H1 (cell line): Measurements from ENCODE around the gene COLQ. TPM values are rescaled to one million over a fixed set of nuclear protein-coding genes. Genes with fewer than 3 reads are reported as not detected.
A peak's percentile ranks its signal among the peaks of the same experiment; 100 is the strongest.

Experiments used
- CTCF ChIA-PET: fragments of 300-600 bp; sonication (Branson Sonifier 250); formaldehyde crosslinking; loops from one replicate; lab custom pipeline; 2021; ENCODE audit not compliant: partially characterized antibody; lab: Charles Lee
- POLR2A ChIA-PET: fragments of 300-600 bp; sonication (Branson Sonifier 250); formaldehyde crosslinking; loops from one replicate; lab custom pipeline; 2021; ENCODE audit warnings: inconsistent platforms; ENCODE audit not compliant: partially characterized antibody; lab: Charles Lee
- DNase-seq, 2 experiments: peaks; one replicate each; pipeline versions ENCODE4 v3.0.0 to v3.0.0-alpha.2; 2010 to 2022; ENCODE audit warnings: low spot score in 2 of 2, low read depth in 1 of 2, mixed read lengths in 1 of 2
- FAIRE-seq: peaks from 2 replicates; lab custom pipeline; 2011; peaks lifted over from hg19 to GRCh38; lab: Jason Lieb, UNC
- H2AFZ ChIP-seq: 2 replicates; pipeline ENCODE4 v1.8.1; 2012; ENCODE audit warnings: low read length, inconsistent platforms
- H2AK5ac ChIP-seq: 2 replicates; pipeline ENCODE4 v1.6.1; 2013; ENCODE audit warnings: low read depth, low read length
- H2BK120ac ChIP-seq: replicated peaks from 2 replicates; pipeline ENCODE3; 2013; ENCODE audit warnings: low read depth, low read length, inconsistent platforms
- H2BK12ac ChIP-seq: 2 replicates; pipeline ENCODE4 v1.6.1; 2013; ENCODE audit warnings: low read depth, low read length
- H2BK15ac ChIP-seq: 2 replicates; pipeline ENCODE4 v1.6.1; 2013; ENCODE audit warnings: low read length
- H2BK20ac ChIP-seq: 2 replicates; pipeline ENCODE4 v1.6.1; 2013; ENCODE audit warnings: low read length
- H2BK5ac ChIP-seq: 2 replicates; pipeline ENCODE4 v1.6.1; 2013; ENCODE audit warnings: low read depth, low read length
- H3K14ac ChIP-seq: 2 replicates; pipeline ENCODE4 v1.6.1; 2013; ENCODE audit warnings: inconsistent platforms; ENCODE audit not compliant: insufficient read length
- H3K18ac ChIP-seq: 2 replicates; pipeline ENCODE4 v1.6.1; 2013; ENCODE audit warnings: low read length; ENCODE audit errors: extremely low read depth
- H3K23ac ChIP-seq: 2 replicates; pipeline ENCODE4 v1.6.1; 2013; ENCODE audit warnings: inconsistent platforms; ENCODE audit not compliant: insufficient read length
- H3K23me2 ChIP-seq: 2 replicates; pipeline ENCODE4 v1.6.1; 2013; ENCODE audit warnings: low read depth, low read length
- H3K27ac ChIP-seq: 2 replicates; pipeline ENCODE4 v1.6.1; 2011; ENCODE audit warnings: low read depth, low read length, inconsistent platforms
- H3K27me3 ChIP-seq, 4 experiments: replicated peaks in 1 of 4; 1 replicate in 1 of 4; 2 replicates in 3 of 4; pipeline versions ENCODE4 v1.6.1 to v1.8.1; 2011 to 2013; ENCODE audit warnings: low read length in 3 of 4, mild to moderate bottlenecking in 3 of 4, inconsistent platforms in 2 of 4, mixed read lengths in 2 of 4, moderate library complexity in 1 of 4; ENCODE audit not compliant: control insufficient read depth in 3 of 4, insufficient read depth in 3 of 4; ENCODE audit errors: extremely low read depth in 1 of 4
- H3K36me3 ChIP-seq, 4 experiments: 2 replicates each; pipeline versions ENCODE4 v1.6.1 to v1.8.1; 2011 to 2013; ENCODE audit warnings: mild to moderate bottlenecking in 4 of 4, low read length in 3 of 4, moderate library complexity in 2 of 4, control low read depth in 1 of 4, inconsistent platforms in 1 of 4; ENCODE audit not compliant: insufficient read depth in 4 of 4, control insufficient read depth in 2 of 4
- H3K4ac ChIP-seq: replicated peaks from 2 replicates; pipeline ENCODE3; 2013; ENCODE audit warnings: low read length, low read depth, mixed read lengths, inconsistent platforms; ENCODE audit not compliant: insufficient read length
- H3K4me1 ChIP-seq, 4 experiments: replicated peaks in 1 of 4; 1 replicate in 1 of 4; 2 replicates in 3 of 4; pipeline versions ENCODE4 v1.6.1 to v1.8.1; 2011 to 2013; ENCODE audit warnings: low read length in 3 of 4, inconsistent platforms in 2 of 4, mixed read lengths in 1 of 4; ENCODE audit not compliant: insufficient read depth in 4 of 4, control insufficient read depth in 3 of 4
- H3K4me2 ChIP-seq, 2 experiments: 2 replicates each; pipeline versions ENCODE4 v1.6.1 to v1.8.1; 2011 to 2013; ENCODE audit warnings: low read depth in 2 of 2, low read length in 2 of 2, control low read depth in 1 of 2, inconsistent platforms in 1 of 2, mild to moderate bottlenecking in 1 of 2; ENCODE audit not compliant: insufficient read depth in 1 of 2
- H3K4me3 ChIP-seq, 4 experiments: fragments of 200-600, 300-600 bp in 1 of 4; sonication (generic), shearing (Covaris generic), sonication (Bioruptor Twin) in 1 of 4; 2 replicates each; pipeline versions ENCODE4 v1.5.1 to v1.8.1; 2011 to 2016; ENCODE audit warnings: low read length in 4 of 4, low read depth in 3 of 4, control low read depth in 2 of 4, inconsistent platforms in 2 of 4, mild to moderate bottlenecking in 2 of 4, mixed read lengths in 1 of 4, moderate library complexity in 1 of 4; ENCODE audit not compliant: insufficient read depth in 2 of 4; ENCODE audit errors: extremely low read depth in 1 of 4
- H3K56ac ChIP-seq: replicated peaks from 2 replicates; pipeline ENCODE3; 2013; ENCODE audit warnings: low read depth, mild to moderate bottlenecking, mixed read lengths, low read length, inconsistent platforms; ENCODE audit not compliant: insufficient read length
- H3K79me1 ChIP-seq: 2 replicates; pipeline ENCODE4 v1.6.1; 2013; ENCODE audit warnings: low read depth, low read length, control low read depth
- H3K79me2 ChIP-seq, 2 experiments: 2 replicates each; pipeline versions ENCODE4 v1.6.1 to v1.8.1; 2012 to 2013; ENCODE audit warnings: low read length in 2 of 2, mild to moderate bottlenecking in 2 of 2, inconsistent platforms in 1 of 2; ENCODE audit not compliant: insufficient read depth in 2 of 2, control insufficient read depth in 1 of 2
- H3K9ac ChIP-seq, 4 experiments: replicated peaks in 1 of 4; 1 replicate in 1 of 4; 2 replicates in 3 of 4; pipeline versions ENCODE4 v1.6.1 to v1.8.1; 2011 to 2013; ENCODE audit warnings: low read depth in 3 of 4, low read length in 3 of 4, control low read depth in 2 of 4, mild to moderate bottlenecking in 2 of 4, moderate library complexity in 2 of 4, inconsistent platforms in 1 of 4; ENCODE audit errors: extremely low read depth in 1 of 4
- H3K9me3 ChIP-seq, 2 experiments: 2 replicates each; pipeline versions ENCODE4 v1.6.1 to v1.8.1; 2012 to 2013; ENCODE audit warnings: mild to moderate bottlenecking in 2 of 2, moderate library complexity in 2 of 2, control low read depth in 1 of 2, inconsistent platforms in 1 of 2, low read depth in 1 of 2, low read length in 1 of 2, mixed read lengths in 1 of 2; ENCODE audit not compliant: insufficient read depth in 2 of 2
- H4K20me1 ChIP-seq, 2 experiments: replicated peaks in 1 of 2; 2 replicates each; pipeline versions ENCODE3 to v1.8.1; 2011 to 2013; ENCODE audit warnings: inconsistent platforms in 2 of 2, low read length in 2 of 2, mild to moderate bottlenecking in 1 of 2; ENCODE audit not compliant: insufficient read depth in 2 of 2, control insufficient read depth in 1 of 2
- H4K5ac ChIP-seq: 2 replicates; pipeline ENCODE4 v1.6.1; 2013; ENCODE audit warnings: low read length, low read depth, mixed read lengths, inconsistent platforms; ENCODE audit not compliant: insufficient read length
- H4K8ac ChIP-seq: 2 replicates; pipeline ENCODE4 v1.8.0; 2013; ENCODE audit warnings: mild to moderate bottlenecking, moderate library complexity, low read length, inconsistent platforms; ENCODE audit not compliant: insufficient read depth; ENCODE audit errors: extremely low read depth
- H4K91ac ChIP-seq: replicated peaks from 2 replicates; pipeline ENCODE3; 2013; ENCODE audit warnings: low read length, mixed read lengths, inconsistent platforms; ENCODE audit not compliant: insufficient read length
- ASH2L ChIP-seq: fragments of 200-600, 300-600 bp; sonication (generic); IDR thresholded peaks from one replicate; pipeline ENCODE4 v1.7.1; 2017; ENCODE audit warnings: low read length
- TAF1 ChIP-seq: IDR thresholded peaks from 2 replicates; pipeline ENCODE4 v1.6.1; 2011; ENCODE audit warnings: mild to moderate bottlenecking, low read depth, low read length
- WGBS, 2 experiments: shearing (Covaris generic) in 1 of 2; methylation state at CpG; one replicate each; pipeline versions ENCODE4 v1.1.6 to v1.1.7; 2013 to 2015; ENCODE audit warnings: low lambda C conversion rate in 2 of 2, mixed read lengths in 2 of 2, inconsistent platforms in 1 of 2, low coverage in 1 of 2, missing lambda C conversion rate in 1 of 2; ENCODE audit not compliant: insufficient replicate concordance in 2 of 2, insufficient coverage in 1 of 2, insufficient read length in 1 of 2; ENCODE audit errors: extremely low coverage in 1 of 2, missing lambda C conversion rate in 1 of 2; 5-methylcytosine and 5-hydroxymethylcytosine counted together
- long read RNA-seq, 2 experiments: library from RNA in 1 of 2; library from capped mRNA in 1 of 2; stranded (forward); transcript quantifications; one replicate each; pipeline ENCODE4 v2.0.0, GENCODE V29; 2021; ENCODE audit warnings: inconsistent platforms in 1 of 2
- polyA minus RNA-seq, 3 experiments: library from RNA; depleted of rRNA, polyadenylated mRNA; stranded (reverse); fragments of >200 nt; gene quantifications; 1 replicate in 2 of 3; 2 replicates in 1 of 3; pipeline ENCODE4 v1.2.3, GENCODE V29; 2011
- polyA plus RNA-seq, 7 experiments: library from polyadenylated mRNA; depleted of rRNA in 3 of 7; stranded (reverse) in 5 of 7; unstranded in 2 of 7; fragments of >200 nt in 5 of 7; fragments of 200-250 nt in 2 of 7; gene quantifications; 1 replicate in 5 of 7; 2 replicates in 1 of 7; 4 replicates in 1 of 7; pipeline versions ENCODE4 v1.2.1 to v1.2.3, GENCODE V29; 2011 to 2013; ENCODE audit warnings: missing spikeins in 2 of 7, mixed read lengths in 2 of 7
- total RNA-seq: library from RNA; stranded (reverse); fragmentation: NEBNext Ultra II Directional; extraction: Animal tissue kit (Norgen Biotek cat#: 25700); gene quantifications from 2 replicates; pipeline ENCODE4 v1.2.1, GENCODE V29; 2021

COLQ gene
- total RNA-seq (0.99 and 1.9 TPM in 2 replicates), polyA plus RNA-seq (2011; rRNA removed) (1.5 and 2.3 TPM in 2 replicates), polyA minus RNA-seq (2011; rRNA and poly(A)+ RNA removed) (0.95 and 2.6 TPM in 2 replicates)
- polyA plus RNA-seq (2011; cell fraction: cytosol; rRNA removed), result 2.4 TPM
- 17.2 TPM for polyA plus RNA-seq (2011; cell fraction: nucleus; rRNA removed)
- 1.3 to 1.7 TPM (median 1.5 TPM) in 4 replicates for polyA plus RNA-seq (2012, experiment 1 of 2)
- polyA plus RNA-seq (2012, experiment 2 of 2), result 0.22 TPM
- polyA plus RNA-seq (2013, experiment 1 of 2), result 1.1 TPM
- polyA plus RNA-seq (2013, experiment 2 of 2), result 1.1 TPM
- polyA minus RNA-seq (2011; cell fraction: cytosol; rRNA and poly(A)+ RNA removed), result 1.3 TPM
- polyA minus RNA-seq (2011; cell fraction: nucleus; rRNA and poly(A)+ RNA removed), result 2.8 TPM
- long read RNA-seq, experiment 1, result 0 reads
- long read RNA-seq, experiment 2, result 0 reads

DNA sequence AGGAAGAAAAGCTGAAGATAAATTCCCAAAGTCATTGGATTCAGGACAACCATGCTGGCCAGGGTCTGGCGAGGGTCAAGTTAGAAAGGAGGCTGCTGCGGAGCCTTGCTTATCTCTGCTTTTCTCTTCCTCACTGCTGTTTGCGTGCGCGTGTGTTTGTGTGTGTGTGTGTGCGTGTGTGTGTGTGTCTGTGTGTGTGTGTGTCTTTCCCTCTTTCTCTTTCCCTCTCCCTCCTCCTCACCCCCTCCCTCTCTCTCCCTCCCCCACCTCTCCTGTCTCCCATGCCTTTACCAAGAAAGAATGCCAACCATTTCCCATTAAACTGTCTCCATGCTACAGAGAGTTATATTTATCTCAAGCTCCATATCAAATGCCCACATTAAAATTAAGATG, at the start of gene COLQ:
Gene COLQ, minus strand, starts transcription at position 134 of the 393 bp plus-strand sequence. Its CDS starts 81 bp downstream, at position 53.
- H3K14ac ChIP-seq, result no peak within 1 kb of the TSS
- H3K23ac ChIP-seq, result no peak within 1 kb of the TSS
- no peaks in the 10 kb centered on the region for H4K20me1 ChIP-seq
- no peaks in the 10 kb centered on the region for H3K79me1 ChIP-seq
- H3K4me2 ChIP-seq, result peak within 1 kb of the TSS; percentile 10 to 58; a peak in 3 of 4 replicates
- H2BK5ac ChIP-seq, result no peak within 1 kb of the TSS
- no peak within 1 kb of the TSS for H3K27ac ChIP-seq
- POLR2A ChIA-PET, result no interaction called here
- H2AK5ac ChIP-seq, result no peak within 1 kb of the TSS
- H3K36me3 ChIP-seq, result no peaks in the 10 kb centered on the region
- H2BK120ac ChIP-seq, result no peak within 1 kb of the TSS
- peak within 1 kb of the TSS; percentile 82 for H2AFZ ChIP-seq
- no peaks in the 10 kb centered on the region for H3K9me3 ChIP-seq
- H3K79me2 ChIP-seq, result no peaks in the 10 kb centered on the region
- no peak within 1 kb of the TSS for H3K4ac ChIP-seq
- FAIRE-seq (no peak), DNase-seq (no peak)
- CTCF ChIA-PET, result interaction anchor here (0.7 to 3.2 kb wide), 6 partner anchors 8 to 228 kb away, joined by 3 to 10 read pairs (median 5); no protein-coding TSS in a partner anchor
- H4K8ac ChIP-seq, result no peak within 1 kb of the TSS
- TF ChIP-seq ASH2L (no peak), TAF1 (no peak)
- no peak within 1 kb of the TSS for H4K91ac ChIP-seq
- peaks cover 2 to 17% (median 9%) of the 10 kb centered on the region in 4 experiments for H3K27me3 ChIP-seq
- WGBS, 2 experiments, result 54% methylated on average over 6 of the region's 6 CpGs; no CpG with 5 or more reads in 1 of the 2 experiments
- H3K4me3 ChIP-seq, result no peak within 1 kb of the TSS
- no peak within 1 kb of the TSS for H2BK12ac ChIP-seq
- H4K5ac ChIP-seq, result no peak within 1 kb of the TSS
- peaks cover 2 to 12% (median 8%) of the 10 kb centered on the region in 4 experiments; a peak in 6 of 7 replicates for H3K4me1 ChIP-seq
- H2BK20ac ChIP-seq, result no peak within 1 kb of the TSS
- no peak within 1 kb of the TSS for H3K56ac ChIP-seq
- no peaks in the 10 kb centered on the region; the same call in 1 of the 2 replicates for H3K23me2 ChIP-seq
- no peak within 1 kb of the TSS for H2BK15ac ChIP-seq
- H3K18ac ChIP-seq, result no peak within 1 kb of the TSS
- no peak within 1 kb of the TSS for H3K9ac ChIP-seq
